Measurements from ENCODE around the gene PHETA1. TPM values are rescaled to one million over a fixed set of nuclear protein-coding genes. Genes with fewer than 3 reads are reported as not detected.

Gene PHETA1
- total RNA-seq, 1 experiment from 2014 or later: 10.6 TPM

DNA sequence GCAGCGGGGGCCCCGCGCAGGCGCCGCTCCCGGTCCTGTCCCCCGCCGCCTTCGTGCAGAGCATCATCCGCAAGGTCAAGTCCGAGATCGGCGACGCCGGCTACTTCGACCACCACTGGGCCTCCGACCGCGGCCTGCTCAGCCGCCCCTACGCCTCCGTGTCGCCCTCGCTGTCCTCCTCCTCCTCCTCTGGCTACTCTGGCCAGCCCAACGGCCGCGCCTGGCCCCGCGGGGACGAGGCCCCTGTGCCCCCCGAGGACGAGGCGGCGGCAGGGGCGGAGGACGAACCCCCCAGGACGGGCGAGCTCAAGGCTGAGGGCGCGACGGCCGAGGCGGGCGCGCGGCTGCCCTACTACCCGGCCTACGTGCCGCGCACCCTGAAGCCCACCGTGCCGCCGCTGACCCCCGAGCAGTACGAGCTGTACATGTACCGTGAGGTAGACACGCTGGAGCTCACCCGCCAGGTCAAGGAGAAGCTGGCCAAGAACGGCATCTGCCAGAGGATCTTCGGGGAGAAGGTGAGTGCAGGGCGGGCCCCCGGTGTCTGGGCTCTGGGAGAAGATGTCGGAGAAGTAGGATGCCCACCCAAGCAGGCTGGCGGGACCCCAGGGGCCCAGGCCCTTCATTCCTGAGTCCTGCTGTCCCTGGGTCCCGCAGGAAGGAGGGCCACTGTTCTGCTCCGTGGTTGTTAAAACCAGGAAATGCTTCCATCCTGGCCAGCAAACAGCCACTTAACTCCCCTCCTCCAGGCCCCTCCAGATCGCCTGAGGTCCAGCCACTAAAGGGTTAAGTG is 48.4 kb downstream of the PHETA1 start:
- H3K4me3 ChIP-seq (replicated peaks in 1 of 2; ENCODE audit: low read depth in 1 of 2, low read length in 2 of 2): no peak overlapping the region
- no peak overlapping the region for H2AFZ ChIP-seq (ENCODE audit: low read depth, low read length, poor library complexity, severe bottlenecking)
- ChIA-PET CTCF (no interaction called here), POLR2A (no interaction called here), RAD21 (ENCODE audit: low non-redundant PET in 1 of 2, low total read pairs in 2 of 2, uncharacterized antibody in 2 of 2, unreplicated experiment in 2 of 2) (no interaction called here)
- H3K27me3 ChIP-seq (ENCODE audit: insufficient read depth, low read length): no peaks in the 10 kb centered on the region
- BruUV-seq (replicated peaks): no TSS peak
- H3K4me1 ChIP-seq (ENCODE audit: control insufficient read depth in 1 of 2, insufficient read depth in 2 of 2, low read length in 2 of 2): peaks cover 3 to 9% of the 10 kb centered on the region in 2 experiments
- DNase-seq (ENCODE audit: low read depth, low spot score) (no peak), ATAC-seq (no peak)
- no peaks in the 10 kb centered on the region for H4K20me1 ChIP-seq (ENCODE audit: insufficient read depth)
- no peak for TF ChIP-seq CBX3 (IDR thresholded peaks at IDR 0.05; ENCODE audit: low read depth)
- no peak for TF ChIP-seq SIN3A (IDR thresholded peaks at IDR 0.05; ENCODE audit: low read depth)
- no peak for TF ChIP-seq JUND (IDR thresholded peaks at IDR 0.05)
- TF ChIP-seq SRF (IDR thresholded peaks at IDR 0.05; ENCODE audit: low read depth): no peak
- TF ChIP-seq FOSL1 (IDR thresholded peaks at IDR 0.05; ENCODE audit: low read depth): no peak
- no peak for TF ChIP-seq POLR2AphosphoS5 (IDR thresholded peaks at IDR 0.05; ENCODE audit: low read depth, low read length)
- TF ChIP-seq ZNF274 (IDR thresholded peaks at IDR 0.05; ENCODE audit: low read depth, low read length): no peak
- TF ChIP-seq TCF7L2 (IDR thresholded peaks at IDR 0.05; ENCODE audit: borderline replicate concordance, extremely low read depth, insufficient read depth, insufficient read length): no peak
- no peak for TF ChIP-seq EZH2 (IDR thresholded peaks at IDR 0.05)
- TF ChIP-seq RAD21 (IDR thresholded peaks at IDR 0.05; ENCODE audit: low read depth): no peak
- no peaks in the 10 kb centered on the region for H3K36me3 ChIP-seq (ENCODE audit: control insufficient read depth in 1 of 2, insufficient read depth in 2 of 2, low read length in 2 of 2)
- H3K27ac ChIP-seq (ENCODE audit: low read depth, low read length): no peak overlapping the region
- intact Hi-C loops (cut with micrococcal nuclease): no loop called here
- H3K9me3 ChIP-seq (ENCODE audit: control insufficient read depth in 1 of 2, insufficient read depth in 1 of 2, low read depth in 1 of 2, low read length in 2 of 2): no peaks in the 10 kb centered on the region
- H3K9ac ChIP-seq (ENCODE audit: low read length): no peak overlapping the region
- no peaks in the 10 kb centered on the region for H3K79me2 ChIP-seq (ENCODE audit: insufficient read depth, low read length)
- no peaks in the 10 kb centered on the region for H3K9me2 ChIP-seq (ENCODE audit: insufficient read depth)
- no peak overlapping the region for H3K4me2 ChIP-seq (ENCODE audit: low read length)

- Histone ChIP-seq H3K36me3 (ENCODE audit: control insufficient read depth in 1 of 2, insufficient read depth in 2 of 2, low read length in 2 of 2) (no peaks in the 10 kb centered on the region), H3K27ac (ENCODE audit: low read depth, low read length) (no peak overlapping the region), H3K9me3 (ENCODE audit: control insufficient read depth in 1 of 2, insufficient read depth in 1 of 2, low read depth in 1 of 2, low read length in 2 of 2) (no peaks in the 10 kb centered on the region), H3K4me3 (replicated peaks in 1 of 2; ENCODE audit: low read depth in 1 of 2, low read length in 2 of 2) (no peak overlapping the region), H3K27me3 (ENCODE audit: insufficient read depth, low read length) (no peaks in the 10 kb centered on the region), H3K4me2 (ENCODE audit: low read length) (no peak overlapping the region), H3K4me1 (ENCODE audit: control insufficient read depth in 1 of 2, insufficient read depth in 2 of 2, low read length in 2 of 2) (peaks cover 0 to 2% of the 10 kb centered on the region in 2 experiments; a peak in 1 of 4 replicates), H3K9ac (ENCODE audit: low read length) (no peak overlapping the region), H2AFZ (ENCODE audit: low read depth, low read length, poor library complexity, severe bottlenecking) (no peak overlapping the region), H3K79me2 (ENCODE audit: insufficient read depth, low read length) (no peaks in the 10 kb centered on the region), H4K20me1 (ENCODE audit: insufficient read depth) (no peaks in the 10 kb centered on the region), H3K9me2 (ENCODE audit: insufficient read depth) (no peaks in the 10 kb centered on the region)
- no TSS peak for BruUV-seq (replicated peaks)
- intact Hi-C loops (cut with micrococcal nuclease): loop anchor here (10.0 kb wide), 1 partner anchor 575 kb away; the partner anchor contains the start of gene PPP1CC
- TF ChIP-seq JUND (IDR thresholded peaks at IDR 0.05) (no peak), EZH2 (IDR thresholded peaks at IDR 0.05) (no peak), ELF1 (IDR thresholded peaks at IDR 0.05; ENCODE audit: borderline replicate concordance, low read depth) (no peak), YY1 (IDR thresholded peaks at IDR 0.05; ENCODE audit: extremely low read depth, insufficient replicate concordance, low read depth, low read length) (no peak), FOSL1 (IDR thresholded peaks at IDR 0.05; ENCODE audit: low read depth) (no peak), SRF (IDR thresholded peaks at IDR 0.05; ENCODE audit: low read depth) (no peak)
- TF ChIP-seq, protein P1, sequence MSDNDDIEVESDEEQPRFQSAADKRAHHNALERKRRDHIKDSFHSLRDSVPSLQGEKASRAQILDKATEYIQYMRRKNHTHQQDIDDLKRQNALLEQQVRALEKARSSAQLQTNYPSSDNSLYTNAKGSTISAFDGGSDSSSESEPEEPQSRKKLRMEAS (IDR thresholded peaks at IDR 0.05): no peak
- POLR2A ChIA-PET: no interaction called here
- no peak for DNase-seq (ENCODE audit: low read depth, low spot score)
- ATAC-seq: no peak
- CTCF ChIA-PET: no interaction called here
- RAD21 ChIA-PET (ENCODE audit: low non-redundant PET in 1 of 2, low total read pairs in 2 of 2, uncharacterized antibody in 2 of 2, unreplicated experiment in 2 of 2): no interaction called here
Measured at GRCh38 chr12:111319600-111320257, 49.2 kb downstream of the PHETA1 start.

Measured in HCT116 (cell line).